ENCODE data around the gene CES4A.
A peak's percentile ranks its signal among the peaks of the same experiment; 100 is the strongest.
"Not testable (repeated sequence)": the region's sequence is repeated elsewhere in the genome, so short reads cannot be mapped to it uniquely, and the experiment has no call there.

CES4A gene

GRCh38 chr16:66993558-66993957, 5.2 kb downstream of the CES4A start:
- not testable (repeated sequence) for DNase-seq

GRCh38 chr16:66996324-66996982, 8.1 kb downstream of the CES4A start:
- DNase-seq, result no peak

- DNase-seq, result no peak
These were observed 8.6 kb downstream of the CES4A start for GRCh38 chr16:66996983-66997358.

- peak; percentile 24 for DNase-seq
These were observed 12.3 kb downstream of the CES4A start for GRCh38 chr16:67000384-67001351.

- DNase-seq, result no peak
These were observed 13.3 kb downstream of the CES4A start for GRCh38 chr16:67001726-67002125.

GRCh38 chr16:67006930-67007658, 18.7 kb downstream of the CES4A start:
- no peak for DNase-seq

GRCh38 chr16:67009158-67009557, 20.8 kb downstream of the CES4A start:
- no peak for DNase-seq

GRCh38 chr16:67011274-67011673, 22.9 kb downstream of the CES4A start:
- DNase-seq, result no peak

GRCh38 chr16:67013233-67013822, 24.9 kb downstream of the CES4A start:
- no peak for DNase-seq

GRCh38 chr16:67013823-67014633, 25.6 kb downstream of the CES4A start:
- no peak for DNase-seq

GRCh38 chr16:67014634-67015312, 26.4 kb downstream of the CES4A start:
- no peak for DNase-seq

GRCh38 chr16:67015313-67015731, 26.9 kb downstream of the CES4A start:
- no peak for DNase-seq

GRCh38 chr16:67016143-67016542, 27.8 kb downstream of the CES4A start:
- no peak for DNase-seq

- DNase-seq, result no peak
These were observed 28.5 kb downstream of the CES4A start for GRCh38 chr16:67016681-67017420.

- no peak for DNase-seq
These were observed 29.0 kb downstream of the CES4A start for GRCh38 chr16:67017421-67017750.

- peak; percentile 91 for DNase-seq
These were observed 29.6 kb downstream of the CES4A start for GRCh38 chr16:67017810-67018488.

GRCh38 chr16:67019171-67019570, 30.8 kb downstream of the CES4A start:
- DNase-seq, result no peak

- DNase-seq, result no peak
These were observed 32.9 kb downstream of the CES4A start for GRCh38 chr16:67021321-67021720.

GRCh38 chr16:67022531-67023214, 34.3 kb downstream of the CES4A start:
- no peak for DNase-seq

GRCh38 chr16:67023689-67024088, 35.3 kb downstream of the CES4A start:
- DNase-seq, result no peak

All from NCI-H2107 (cell line).